Neural progenitor cell (in vitro differentiated cells): Measurements from ENCODE around the gene FAM89A. TPM values are rescaled to one million over a fixed set of nuclear protein-coding genes. Genes with fewer than 3 reads are reported as not detected.

Experiments
- DNase-seq: peaks from one replicate; pipeline ENCODE4 v3.0.0-alpha.2; 2016; ENCODE audit warnings: low spot score
- H2AFZ ChIP-seq: fragments of 200-600 bp; sonication (generic); replicated peaks from 2 replicates; pipeline ENCODE4 v1.6.1; 2016; ENCODE audit warnings: antibody characterized with exemption
- H3F3A ChIP-seq: fragments of 200-600 bp; sonication (generic); 2 replicates; pipeline ENCODE4 v1.6.1; 2016; ENCODE audit warnings: antibody characterized with exemption, low read depth
- H3K27ac ChIP-seq: fragments of 200-600 bp; sonication (generic); 2 replicates; pipeline ENCODE4 v1.5.1; 2016; ENCODE audit warnings: mild to moderate bottlenecking
- H3K27me3 ChIP-seq: fragments of 200-600 bp; sonication (generic); 2 replicates; pipeline ENCODE4 v1.6.1; 2016; ENCODE audit warnings: mild to moderate bottlenecking, moderate library complexity
- H3K36me3 ChIP-seq: fragments of 200-600 bp; sonication (generic); 2 replicates; pipeline ENCODE4 v1.5.1; 2016
- H3K4me1 ChIP-seq: fragments of 200-600 bp; sonication (generic); 2 replicates; pipeline ENCODE4 v1.6.1; 2016; ENCODE audit warnings: mixed run types
- H3K4me2 ChIP-seq: fragments of 200-600 bp; sonication (generic); 2 replicates; pipeline ENCODE4 v1.6.1; 2016
- H3K4me3 ChIP-seq: fragments of 200-600 bp; sonication (generic); 2 replicates; pipeline ENCODE4 v1.5.1; 2016
- H3K79me2 ChIP-seq: fragments of 200-600 bp; sonication (generic); 2 replicates; pipeline ENCODE4 v1.6.1; 2016; ENCODE audit warnings: low read depth
- H3K9ac ChIP-seq: fragments of 200-600 bp; sonication (generic); 2 replicates; pipeline ENCODE4 v1.6.1; 2016
- H3K9me3 ChIP-seq: fragments of 200-600 bp; sonication (generic); 2 replicates; pipeline ENCODE4 v1.5.1; 2016; ENCODE audit warnings: low read depth
- H4K20me1 ChIP-seq: fragments of 200-600 bp; sonication (generic); 2 replicates; pipeline ENCODE4 v1.6.1; 2016; ENCODE audit warnings: low read depth
- H3K27ac Mint-ChIP-seq: 3 replicates; pipeline ENCODE4 v1.8.0; 2021; ENCODE audit warnings: mixed read lengths
- H3K27me3 Mint-ChIP-seq: 2 replicates; pipeline ENCODE4 v1.8.0; 2022; ENCODE audit warnings: low read depth, mild to moderate bottlenecking, inconsistent platforms, moderate library complexity, mixed read lengths; ENCODE audit not compliant: insufficient read depth
- H3K36me3 Mint-ChIP-seq: 3 replicates; pipeline ENCODE4 v1.8.0; 2021; ENCODE audit warnings: mixed read lengths
- H3K4me1 Mint-ChIP-seq: 3 replicates; pipeline ENCODE4 v1.8.0; 2021; ENCODE audit warnings: mixed read lengths
- H3K4me3 Mint-ChIP-seq: 3 replicates; pipeline ENCODE4 v1.8.0; 2021; ENCODE audit warnings: mild to moderate bottlenecking, moderate library complexity, mixed read lengths
- H3K9me3 Mint-ChIP-seq: 3 replicates; pipeline ENCODE4 v1.8.0; 2020; ENCODE audit warnings: mixed read lengths
- EZH2 ChIP-seq: fragments of 200-600 bp; sonication (generic); IDR thresholded peaks from 2 replicates; pipeline ENCODE4 v1.6.1; 2017; ENCODE audit warnings: antibody characterized with exemption, mild to moderate bottlenecking, moderate library complexity
- EZH2phosphoT487 ChIP-seq: fragments of 200-600 bp; sonication (generic); IDR thresholded peaks from 2 replicates; pipeline ENCODE4 v1.6.1; 2017; ENCODE audit warnings: antibody characterized with exemption
- total RNA-seq: library from RNA; depleted of rRNA; stranded (reverse); fragments of >200 nt; gene quantifications from 2 replicates; pipeline ENCODE4 v1.2.3, GENCODE V29; 2015; ENCODE audit warnings: low replicate concordance
- TF ChIP-seq, protein P1 (sequence below): fragments of 200-600 bp; sonication (generic); IDR thresholded peaks from 2 replicates; pipeline ENCODE4 v1.5.1; 2017; ENCODE audit warnings: antibody characterized with exemption, mild to moderate bottlenecking

FAM89A gene
- total RNA-seq = 1.9 and 2.1 TPM in 2 replicates

GRCh38 chr1:231040019-231040799, at the start of gene FAM89A:
Gene FAM89A, minus strand, starts transcription at chr1:231040254. Its CDS starts 43 bp downstream, at chr1:231040211.
- Mint-ChIP-seq H3K27ac (no peak within 1 kb of the TSS), H3K36me3 (peaks cover 4% of the 10 kb centered on the region), H3K4me3 (peak within 1 kb of the TSS; percentile 88), H3K4me1 (peaks cover 16% of the 10 kb centered on the region), H3K27me3 (peaks cover 22% of the 10 kb centered on the region), H3K9me3 (peaks cover 6% of the 10 kb centered on the region)
- Histone ChIP-seq H3K27me3 (peaks cover 100% of the 10 kb centered on the region), H3K4me2 (peak within 1 kb of the TSS; percentile 99), H3K27ac (no peak within 1 kb of the TSS), H3K4me3 (peak within 1 kb of the TSS; percentile 81), H3F3A (peaks cover 12% of the 10 kb centered on the region), H3K36me3 (no peaks in the 10 kb centered on the region), H2AFZ (peak within 1 kb of the TSS; percentile 96), H3K9ac (no peak within 1 kb of the TSS), H3K9me3 (no peaks in the 10 kb centered on the region), H3K4me1 (peaks cover 3% of the 10 kb centered on the region), H3K79me2 (no peaks in the 10 kb centered on the region), H4K20me1 (peaks cover 9% of the 10 kb centered on the region)
- peak; percentile 70 for DNase-seq
- no peak for TF ChIP-seq EZH2
- peak; percentile 11 for TF ChIP-seq EZH2phosphoT487
- TF ChIP-seq, protein P1, sequence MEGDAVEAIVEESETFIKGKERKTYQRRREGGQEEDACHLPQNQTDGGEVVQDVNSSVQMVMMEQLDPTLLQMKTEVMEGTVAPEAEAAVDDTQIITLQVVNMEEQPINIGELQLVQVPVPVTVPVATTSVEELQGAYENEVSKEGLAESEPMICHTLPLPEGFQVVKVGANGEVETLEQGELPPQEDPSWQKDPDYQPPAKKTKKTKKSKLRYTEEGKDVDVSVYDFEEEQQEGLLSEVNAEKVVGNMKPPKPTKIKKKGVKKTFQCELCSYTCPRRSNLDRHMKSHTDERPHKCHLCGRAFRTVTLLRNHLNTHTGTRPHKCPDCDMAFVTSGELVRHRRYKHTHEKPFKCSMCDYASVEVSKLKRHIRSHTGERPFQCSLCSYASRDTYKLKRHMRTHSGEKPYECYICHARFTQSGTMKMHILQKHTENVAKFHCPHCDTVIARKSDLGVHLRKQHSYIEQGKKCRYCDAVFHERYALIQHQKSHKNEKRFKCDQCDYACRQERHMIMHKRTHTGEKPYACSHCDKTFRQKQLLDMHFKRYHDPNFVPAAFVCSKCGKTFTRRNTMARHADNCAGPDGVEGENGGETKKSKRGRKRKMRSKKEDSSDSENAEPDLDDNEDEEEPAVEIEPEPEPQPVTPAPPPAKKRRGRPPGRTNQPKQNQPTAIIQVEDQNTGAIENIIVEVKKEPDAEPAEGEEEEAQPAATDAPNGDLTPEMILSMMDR = no peak

- Mint-ChIP-seq H3K36me3 (no peaks in the 10 kb centered on the region), H3K4me3 (no peak overlapping the region), H3K9me3 (peaks cover 2% of the 10 kb centered on the region), H3K4me1 (no peaks in the 10 kb centered on the region), H3K27ac (no peak overlapping the region), H3K27me3 (no peaks in the 10 kb centered on the region)
- Histone ChIP-seq H3K4me2 (no peak overlapping the region), H3K27me3 (peaks cover 89% of the 10 kb centered on the region), H4K20me1 (no peaks in the 10 kb centered on the region), H3K9me3 (no peaks in the 10 kb centered on the region), H3K79me2 (no peaks in the 10 kb centered on the region), H2AFZ (no peak overlapping the region), H3F3A (no peaks in the 10 kb centered on the region), H3K4me3 (no peak overlapping the region), H3K4me1 (no peaks in the 10 kb centered on the region), H3K36me3 (no peaks in the 10 kb centered on the region), H3K9ac (no peak overlapping the region), H3K27ac (no peak overlapping the region)
- no peak for DNase-seq
- TF ChIP-seq EZH2phosphoT487 = no peak
These were observed 44.3 kb upstream of the FAM89A start for GRCh38 chr1:231084353-231084752.

GRCh38 chr1:231079163-231079562, 39.1 kb upstream of the FAM89A start:
- Mint-ChIP-seq H3K27me3 (no peaks in the 10 kb centered on the region), H3K4me1 (no peaks in the 10 kb centered on the region), H3K4me3 (no peak overlapping the region), H3K9me3 (peaks cover 8% of the 10 kb centered on the region), H3K27ac (no peak overlapping the region), H3K36me3 (no peaks in the 10 kb centered on the region)
- Histone ChIP-seq H3K27ac (no peak overlapping the region), H3K4me2 (no peak overlapping the region), H3K79me2 (no peaks in the 10 kb centered on the region), H3K27me3 (peaks cover 57% of the 10 kb centered on the region), H3F3A (no peaks in the 10 kb centered on the region), H3K4me3 (no peak overlapping the region), H3K36me3 (no peaks in the 10 kb centered on the region), H3K4me1 (no peaks in the 10 kb centered on the region), H4K20me1 (no peaks in the 10 kb centered on the region), H3K9me3 (no peaks in the 10 kb centered on the region), H2AFZ (no peak overlapping the region), H3K9ac (no peak overlapping the region)
- DNase-seq = no peak
- TF ChIP-seq, protein P1 = no peak
- TF ChIP-seq EZH2 = no peak
- TF ChIP-seq EZH2phosphoT487 = no peak

GRCh38 chr1:231078250-231078649, 38.2 kb upstream of the FAM89A start:
- H4K20me1 ChIP-seq = no peaks in the 10 kb centered on the region
- H3K79me2 ChIP-seq = no peaks in the 10 kb centered on the region
- H3K4me3 Mint-ChIP-seq = no peak overlapping the region
- H3K36me3 Mint-ChIP-seq = no peaks in the 10 kb centered on the region
- H3K4me1 ChIP-seq = no peaks in the 10 kb centered on the region
- H3K9me3 Mint-ChIP-seq = peaks cover 8% of the 10 kb centered on the region
- H3K27ac Mint-ChIP-seq = no peak overlapping the region
- TF ChIP-seq, protein P1 = no peak
- TF ChIP-seq EZH2 (no peak), EZH2phosphoT487 (no peak)
- no peak for DNase-seq
- no peak overlapping the region for H3K9ac ChIP-seq
- H3K27ac ChIP-seq = no peak overlapping the region
- H3K9me3 ChIP-seq = no peaks in the 10 kb centered on the region
- H3F3A ChIP-seq = no peaks in the 10 kb centered on the region
- no peak overlapping the region for H3K4me2 ChIP-seq
- H3K4me1 Mint-ChIP-seq = no peaks in the 10 kb centered on the region
- no peaks in the 10 kb centered on the region for H3K27me3 Mint-ChIP-seq
- H3K4me3 ChIP-seq = no peak overlapping the region
- no peaks in the 10 kb centered on the region for H3K36me3 ChIP-seq
- H2AFZ ChIP-seq = no peak overlapping the region
- H3K27me3 ChIP-seq = peaks cover 48% of the 10 kb centered on the region
